ENCODE results near the gene FREM1.

The FREM1 gene

DNA sequence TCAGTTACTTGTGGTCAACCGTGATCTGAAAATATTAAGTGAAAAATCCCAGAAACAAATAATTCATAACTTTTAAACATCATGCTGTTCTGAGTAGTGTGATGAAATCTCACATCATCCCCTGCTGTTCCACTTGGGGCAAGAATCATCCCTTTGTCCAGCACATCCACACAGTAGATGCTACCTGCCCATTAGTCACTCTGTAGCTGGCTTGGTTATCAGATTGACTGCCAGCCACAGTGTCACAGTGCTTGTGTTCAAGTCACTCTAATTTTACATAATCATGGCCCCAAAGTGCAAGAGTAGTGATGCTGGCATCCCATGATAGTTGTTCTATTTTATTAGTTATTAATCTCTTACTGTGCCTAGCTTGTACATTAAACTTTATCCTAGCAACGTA, 148.6 kb downstream of the FREM1 start:
- TF ChIP-seq CTCF (IDR thresholded peaks at IDR 0.05; ENCODE audit: control insufficient read depth, insufficient read depth, low read depth, low read length, missing control alignments): no peak
- no peak overlapping the region for H3K4me3 ChIP-seq (ENCODE audit: control insufficient read depth, low read depth, low read length)

DNA sequence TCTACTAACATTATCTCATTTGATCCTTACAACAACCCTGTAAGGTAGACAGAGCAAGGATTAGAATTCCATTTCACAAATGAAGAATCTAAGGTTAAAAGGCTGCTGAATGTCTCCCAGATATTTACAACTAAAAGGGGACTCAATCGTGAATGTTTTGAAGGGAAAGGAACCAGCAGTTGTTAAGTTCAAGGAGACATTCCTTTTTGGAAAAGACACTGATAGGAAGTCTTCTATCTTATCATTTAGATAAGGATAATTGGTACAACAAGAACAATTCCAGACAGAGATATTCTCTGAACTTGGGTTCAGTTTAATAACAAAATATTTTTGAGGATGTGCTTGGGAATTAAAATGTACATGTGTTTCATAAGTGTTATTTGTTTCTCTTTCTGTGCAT, 150.2 kb downstream of the FREM1 start:
- no peak for TF ChIP-seq CTCF (IDR thresholded peaks at IDR 0.05; ENCODE audit: control insufficient read depth, insufficient read depth, low read depth, low read length, missing control alignments)
- no peak for DNase-seq (ENCODE audit: low read depth)
- H3K4me3 ChIP-seq (ENCODE audit: control insufficient read depth, low read depth, low read length): no peak overlapping the region

More for the DNA sequence above, 148.6 kb downstream of the FREM1 start:
- no peak for DNase-seq (ENCODE audit: low read depth)

GRCh38 chr9:14756291-14756690, 153.9 kb downstream of the FREM1 start:
- DNase-seq (ENCODE audit: low read depth): no peak
- no peak for TF ChIP-seq CTCF (IDR thresholded peaks at IDR 0.05; ENCODE audit: control insufficient read depth, insufficient read depth, low read depth, low read length, missing control alignments)

GRCh38 chr9:14752871-14753270, 157.4 kb downstream of the FREM1 start:
- DNase-seq (ENCODE audit: low read depth): no peak
- no peak for TF ChIP-seq CTCF (IDR thresholded peaks at IDR 0.05; ENCODE audit: control insufficient read depth, insufficient read depth, low read depth, low read length, missing control alignments)
- H3K4me3 ChIP-seq (ENCODE audit: control insufficient read depth, low read depth, low read length): no peak overlapping the region

More at GRCh38 chr9:14756291-14756690, 153.9 kb downstream of the FREM1 start:
- no peak overlapping the region for H3K4me3 ChIP-seq (ENCODE audit: control insufficient read depth, low read depth, low read length)

DNA sequence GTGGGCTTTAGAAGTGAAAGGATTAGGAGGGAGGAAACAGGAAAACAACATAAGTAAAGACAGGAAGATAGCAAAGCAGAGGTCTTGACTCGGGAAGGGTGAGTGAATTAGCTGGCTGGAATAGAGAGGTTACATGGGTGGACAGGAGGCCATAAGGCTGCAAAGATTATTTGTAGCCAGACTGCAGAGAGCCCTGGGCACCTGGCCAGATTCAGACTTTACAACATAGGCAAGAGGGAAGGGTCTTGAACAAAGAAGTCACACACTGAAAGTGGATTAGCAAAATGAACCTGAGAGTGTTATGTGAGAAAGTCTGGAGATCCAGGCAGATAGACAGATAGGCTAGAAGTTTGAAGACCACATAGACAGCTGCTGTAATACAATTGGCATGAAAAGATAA, 158.0 kb downstream of the FREM1 start:
- no peak for TF ChIP-seq CTCF (IDR thresholded peaks at IDR 0.05; ENCODE audit: control insufficient read depth, insufficient read depth, low read depth, low read length, missing control alignments)
- H3K4me3 ChIP-seq (ENCODE audit: control insufficient read depth, low read depth, low read length): no peak overlapping the region
- no peak for DNase-seq (ENCODE audit: low read depth)

DNA sequence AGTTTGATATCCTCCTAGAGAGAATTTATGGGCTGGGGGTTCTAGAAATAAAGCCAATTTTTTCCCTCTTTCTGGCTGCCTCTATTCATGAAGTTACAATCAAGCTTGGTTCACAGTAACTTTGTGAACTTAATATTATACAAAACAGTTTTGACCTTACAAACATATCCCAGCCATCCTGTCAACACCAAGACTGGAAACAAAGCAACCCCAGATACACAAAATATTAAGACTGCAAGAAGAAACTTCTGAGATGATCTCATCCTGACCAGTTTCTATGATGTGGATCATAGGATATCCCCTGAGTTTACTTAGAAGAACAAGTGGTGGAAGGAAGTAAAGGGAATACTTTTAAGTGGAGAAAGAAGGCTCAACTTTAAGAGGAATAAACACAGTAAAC, 159.4 kb downstream of the FREM1 start:
- no peak overlapping the region for H3K4me3 ChIP-seq (ENCODE audit: control insufficient read depth, low read depth, low read length)
- no peak for TF ChIP-seq CTCF (IDR thresholded peaks at IDR 0.05; ENCODE audit: control insufficient read depth, insufficient read depth, low read depth, low read length, missing control alignments)
- DNase-seq (ENCODE audit: low read depth): no peak

GRCh38 chr9:14749741-14750211, 160.5 kb downstream of the FREM1 start:
- H3K4me3 ChIP-seq (ENCODE audit: control insufficient read depth, low read depth, low read length): no peak overlapping the region
- DNase-seq (ENCODE audit: low read depth): no peak
- no peak for TF ChIP-seq CTCF (IDR thresholded peaks at IDR 0.05; ENCODE audit: control insufficient read depth, insufficient read depth, low read depth, low read length, missing control alignments)

Measured in AG09309 (cell line).